HCT116 (cell line): ENCODE results near the gene KLHDC4. TPM values are rescaled to one million over a fixed set of nuclear protein-coding genes. Genes with fewer than 3 reads are reported as not detected.
A peak's percentile ranks its signal among the peaks of the same experiment; 100 is the strongest.

Source experiments
- ATAC-seq: fragments of 200-7000 bp; cut with Tn5 transposase; 2 replicates; pipeline ENCODE4 v1.9.1; 2020; ENCODE audit warnings: mild to moderate bottlenecking, moderate library complexity
- BruUV-seq: library from RNA; stranded (reverse); fragments of 400-500 nt; replicated peaks from 2 replicates; lab custom pipeline; 2021; lab: Mats Ljungman, UMichigan
- CTCF ChIA-PET: fragments of 300-600 bp; sonication (Branson Sonifier 250); formaldehyde crosslinking; loops from one replicate; lab custom pipeline; 2021; ENCODE audit warnings: antibody characterized with exemption; lab: Charles Lee
- POLR2A ChIA-PET: fragments of 300-600, 350-600 bp; sonication (Branson Sonifier 250); formaldehyde crosslinking; loops from one replicate; lab custom pipeline; 2021; ENCODE audit warnings: antibody characterized with exemption; lab: Charles Lee
- RAD21 ChIA-PET, 2 experiments: fragments of 300-600 bp; sonication (Branson Sonifier 250); formaldehyde crosslinking; loops; one replicate each; lab custom pipeline; 2023; ENCODE audit warnings: low total read pairs in 2 of 2; ENCODE audit not compliant: uncharacterized antibody in 2 of 2, unreplicated experiment in 2 of 2, low non-redundant PET in 1 of 2; lab: Charles Lee
- DNase-seq: peaks from one replicate; pipeline ENCODE4 v3.0.0-alpha.2; 2010; ENCODE audit warnings: low read depth, low spot score
- H2AFZ ChIP-seq: fragments of 200-600 bp; shearing (Covaris generic), sonication (generic); 2 replicates; pipeline ENCODE4 v1.6.1; 2017; ENCODE audit warnings: low read depth, mixed run types, mixed read lengths, antibody characterized with exemption, low read length; ENCODE audit not compliant: poor library complexity, severe bottlenecking
- H3K27ac ChIP-seq: 2 replicates; pipeline ENCODE4 v1.5.1; 2012; ENCODE audit warnings: low read depth, low read length
- H3K27me3 ChIP-seq: fragments of 200-600 bp; sonication (generic); 2 replicates; pipeline ENCODE4 v1.6.1; 2016; ENCODE audit warnings: mixed run types, low read length, mixed read lengths; ENCODE audit not compliant: insufficient read depth
- H3K36me3 ChIP-seq, 2 experiments: fragments of 200-500 bp in 1 of 2; fragments of 200-600 bp in 1 of 2; sonication (Bioruptor generic) in 1 of 2; sonication (generic) in 1 of 2; 2 replicates each; pipeline versions ENCODE4 v1.5.1 to v1.6.1; 2014 to 2016; ENCODE audit warnings: low read length in 2 of 2, inconsistent platforms in 1 of 2, mixed read lengths in 1 of 2, mixed run types in 1 of 2; ENCODE audit not compliant: insufficient read depth in 2 of 2, control insufficient read depth in 1 of 2
- H3K4me1 ChIP-seq, 2 experiments: fragments of 200-600 bp in 1 of 2; sonication (generic) in 1 of 2; 2 replicates each; pipeline versions ENCODE4 v1.5.1 to v1.6.1; 2012 to 2017; ENCODE audit warnings: low read length in 2 of 2, inconsistent platforms in 1 of 2, mild to moderate bottlenecking in 1 of 2, mixed read lengths in 1 of 2, mixed run types in 1 of 2, moderate library complexity in 1 of 2; ENCODE audit not compliant: insufficient read depth in 2 of 2, control insufficient read depth in 1 of 2
- H3K4me2 ChIP-seq: fragments of 200-600 bp; sonication (generic); 2 replicates; pipeline ENCODE4 v1.6.1; 2017; ENCODE audit warnings: mixed run types, low read length, mixed read lengths
- H3K4me3 ChIP-seq, 2 experiments: fragments of 200-600 bp in 1 of 2; sonication (generic) in 1 of 2; replicated peaks in 1 of 2; 2 replicates each; pipeline ENCODE4 v1.5.1; 2011 to 2016; ENCODE audit warnings: low read length in 2 of 2, control low read depth in 1 of 2, low read depth in 1 of 2, mild to moderate bottlenecking in 1 of 2, mixed read lengths in 1 of 2, mixed run types in 1 of 2
- H3K79me2 ChIP-seq: fragments of 200-600 bp; sonication (generic); 2 replicates; pipeline ENCODE4 v1.6.1; 2017; ENCODE audit warnings: mild to moderate bottlenecking, mixed run types, low read length, moderate library complexity, mixed read lengths; ENCODE audit not compliant: insufficient read depth
- H3K9ac ChIP-seq: fragments of 200-600 bp; sonication (generic); 2 replicates; pipeline ENCODE4 v1.6.1; 2016; ENCODE audit warnings: low read length, mixed read lengths
- H3K9me2 ChIP-seq: fragments of 200-600 bp; sonication (generic), shearing (Covaris generic); 2 replicates; pipeline ENCODE4 v1.6.1; 2017; ENCODE audit warnings: mixed run types, mild to moderate bottlenecking, moderate library complexity; ENCODE audit not compliant: insufficient read depth
- H3K9me3 ChIP-seq, 2 experiments: fragments of 200-500 bp in 1 of 2; fragments of 200-600 bp in 1 of 2; sonication (Bioruptor generic) in 1 of 2; sonication (generic) in 1 of 2; 2 replicates each; pipeline ENCODE4 v1.6.1; 2014 to 2017; ENCODE audit warnings: low read length in 2 of 2, mixed read lengths in 2 of 2, inconsistent platforms in 1 of 2, low read depth in 1 of 2, mild to moderate bottlenecking in 1 of 2, mixed run types in 1 of 2, moderate library complexity in 1 of 2; ENCODE audit not compliant: control insufficient read depth in 1 of 2, insufficient read depth in 1 of 2
- H4K20me1 ChIP-seq: fragments of 200-600 bp; sonication (generic), shearing (Covaris generic); 2 replicates; pipeline ENCODE4 v1.6.1; 2017; ENCODE audit warnings: mixed run types, mild to moderate bottlenecking, moderate library complexity; ENCODE audit not compliant: insufficient read depth
- CTCF ChIP-seq, 3 experiments: fragments of 200-600 bp in 1 of 3; sonication (generic) in 1 of 3; IDR thresholded peaks in 2 of 3; conservative IDR thresholded peaks in 1 of 3; 2 replicates each; pipeline ENCODE4 v1.5.1; 2012 to 2017; ENCODE audit warnings: low read depth in 2 of 3, low read length in 2 of 3, antibody characterized with exemption in 1 of 3, borderline replicate concordance in 1 of 3, control low read depth in 1 of 3, mild to moderate bottlenecking in 1 of 3, mixed read lengths in 1 of 3, mixed run types in 1 of 3, moderate library complexity in 1 of 3; ENCODE audit not compliant: insufficient read depth in 1 of 3
- EZH2phosphoT487 ChIP-seq: fragments of 200-600 bp; IDR thresholded peaks from 2 replicates; pipeline ENCODE4 v1.6.1; 2018; ENCODE audit warnings: antibody characterized with exemption, borderline replicate concordance
- POLR2A ChIP-seq: IDR thresholded peaks from 2 replicates; pipeline ENCODE4 v1.7.0; 2011; ENCODE audit warnings: borderline replicate concordance; ENCODE audit not compliant: insufficient read depth, insufficient read length; ENCODE audit errors: extremely low read depth
- TCF7L2 ChIP-seq: IDR thresholded peaks from 2 replicates; pipeline ENCODE4 v1.7.0; 2011; ENCODE audit warnings: borderline replicate concordance, inconsistent platforms; ENCODE audit not compliant: insufficient read depth, insufficient read length; ENCODE audit errors: extremely low read depth
- intact Hi-C: fragments of 100-400 bp; cut with micrococcal nuclease; formaldehyde crosslinking; loops from 2 replicates; pipeline ENCODE4 v1.10.0; 2022
- total RNA-seq: library from RNA; stranded (reverse); gene quantifications from one replicate; pipeline ENCODE4 v1.2.1, GENCODE V29; 2021; ENCODE audit not compliant: unreplicated experiment

The KLHDC4 gene
- total RNA-seq, 1 experiment from 2014 or later = 107 TPM

GRCh38 chr16:87707097-87707496 lies 58.7 kb downstream of the KLHDC4 start:
- Histone ChIP-seq H3K9ac (no peak overlapping the region), H3K4me3 (no peak overlapping the region), H3K9me3 (no peaks in the 10 kb centered on the region), H3K79me2 (peaks cover 11% of the 10 kb centered on the region; the same call in 1 of the 2 replicates), H3K27me3 (no peaks in the 10 kb centered on the region), H3K4me1 (no peaks in the 10 kb centered on the region), H3K9me2 (no peaks in the 10 kb centered on the region), H3K36me3 (peaks cover 7 to 33% of the 10 kb centered on the region in 2 experiments; a peak in 3 of 4 replicates), H3K27ac (no peak overlapping the region), H3K4me2 (no peak overlapping the region), H4K20me1 (no peaks in the 10 kb centered on the region), H2AFZ (no peak overlapping the region)
- ChIA-PET POLR2A (no interaction called here), CTCF (no interaction called here), RAD21 (no interaction called here)
- ATAC-seq (peak; percentile 26; the same call in 1 of the 2 replicates), DNase-seq (no peak)
- TF ChIP-seq CTCF (IDR thresholded peaks at IDR 0.05 in 2 of 3, conservative IDR thresholded peaks at IDR 0.05 in 1 of 3; ENCODE audit: borderline replicate concordance in 1 of 3, insufficient read depth in 1 of 3, low read depth in 2 of 3, low read length in 2 of 3) = peak in 2 of 3 experiments; percentile 18 to 19; a peak in 2 of 6 replicates
- no peak for TF ChIP-seq POLR2A
- BruUV-seq = no TSS peak
- intact Hi-C loops = no loop called here

GRCh38 chr16:87706278-87707000 lies 59.3 kb downstream of the KLHDC4 start:
- POLR2A ChIA-PET = no interaction called here
- H3K36me3 ChIP-seq = peaks cover 8 to 30% of the 10 kb centered on the region in 2 experiments; a peak in 3 of 4 replicates
- BruUV-seq = no TSS peak
- intact Hi-C loops = no loop called here
- no peak overlapping the region for H3K4me2 ChIP-seq
- 0 out of 2 replicates have a peak, but pooled peaks have one; percentile 21 for ATAC-seq
- H3K9ac ChIP-seq = no peak overlapping the region
- no peak for TF ChIP-seq EZH2phosphoT487
- no peak for TF ChIP-seq TCF7L2
- no peaks in the 10 kb centered on the region for H3K9me3 ChIP-seq
- no peak overlapping the region for H2AFZ ChIP-seq
- peaks cover 11% of the 10 kb centered on the region; the same call in 1 of the 2 replicates for H3K79me2 ChIP-seq
- H3K9me2 ChIP-seq = no peaks in the 10 kb centered on the region
- H4K20me1 ChIP-seq = no peaks in the 10 kb centered on the region
- H3K4me1 ChIP-seq = no peaks in the 10 kb centered on the region
- no peak for DNase-seq
- RAD21 ChIA-PET = interaction anchor here in 1 of 2 experiments (0.6 kb wide), 1 partner anchor 11 kb away, joined by 4 read pairs; no protein-coding TSS in a partner anchor
- H3K4me3 ChIP-seq = no peak overlapping the region
- CTCF ChIA-PET = no interaction called here
- H3K27me3 ChIP-seq = no peaks in the 10 kb centered on the region
- no peak overlapping the region for H3K27ac ChIP-seq
